ENCODE measurements around the gene TOGARAM1. TPM values are rescaled to one million over a fixed set of nuclear protein-coding genes. Genes with fewer than 3 reads are reported as not detected.

Gene TOGARAM1
- polyA plus RNA-seq (2012; rRNA removed): 2.1 and 4.1 TPM in 2 replicates
- 2.5 and 3.3 TPM in 2 replicates for polyA plus RNA-seq (2012; cell fraction: cytosol; rRNA removed)
- 3.1 and 4.7 TPM in 2 replicates for polyA plus RNA-seq (2012; cell fraction: nucleus; rRNA removed)

GRCh38 chr14:44961554-44962333 lies at the start of gene TOGARAM1, which contains the start of gene KLHL28:
Gene TOGARAM1 (plus strand): TSS chr14:44962190. CDS start chr14:44962422, 232 bp downstream.
Gene KLHL28 (minus strand): TSS chr14:44961947. CDS start chr14:44945928, 16,019 bp downstream.
- CTCF ChIA-PET: interaction anchor here (1.2 kb wide), 1 partner anchor 15 kb away, joined by 4 read pairs; no protein-coding TSS in a partner anchor
- TF ChIP-seq EZH2phosphoT487 (IDR thresholded peaks at IDR 0.05; ENCODE audit: borderline replicate concordance, low read depth): no peak
- TF ChIP-seq FOXJ3 (CRISPR knock-in tag; IDR thresholded peaks at IDR 0.05): 0 out of 2 replicates have a peak, but pooled peaks have one; percentile 29
- peak; percentile 39; the same call in 1 of the 2 replicates for TF ChIP-seq SIN3A (IDR thresholded peaks at IDR 0.05; ENCODE audit: borderline replicate concordance, low read depth, low read length)
- peak; percentile 93 for TF ChIP-seq GABPA (IDR thresholded peaks at IDR 0.05; ENCODE audit: low read depth)
- TF ChIP-seq JUND (IDR thresholded peaks at IDR 0.05): no peak
- TF ChIP-seq ELF1 (IDR thresholded peaks at IDR 0.05): peak; percentile 74
- TF ChIP-seq NRF1 (IDR thresholded peaks at IDR 0.05; ENCODE audit: low read depth, low read length): no peak
- peak; percentile 78; the same call in 1 of the 2 replicates for TF ChIP-seq YY1 (IDR thresholded peaks at IDR 0.05; ENCODE audit: low read depth)
- TF ChIP-seq SMC3 (IDR thresholded peaks at IDR 0.05; ENCODE audit: low read depth, low read length): no peak
- no peak for TF ChIP-seq CTCF (IDR thresholded peaks at IDR 0.05)
- no peak; the same call in 1 of the 2 replicates for TF ChIP-seq TCF12 (IDR thresholded peaks at IDR 0.05)
- 0 out of 2 replicates have a peak, but pooled peaks have one; percentile 40 for TF ChIP-seq GATA2 (CRISPR knock-in tag; IDR thresholded peaks at IDR 0.05)
- no peak for TF ChIP-seq IRF3 (IDR thresholded peaks at IDR 0.05; ENCODE audit: low read depth, low read length)
- no peak for TF ChIP-seq ZBTB33 (IDR thresholded peaks at IDR 0.05; ENCODE audit: borderline replicate concordance, low read depth)
- peak; percentile 34; the same call in 1 of the 2 replicates for TF ChIP-seq MXI1 (IDR thresholded peaks at IDR 0.05; ENCODE audit: low read depth, low read length)
- no peak for TF ChIP-seq PBX3 (IDR thresholded peaks at IDR 0.05)
- TF ChIP-seq FOSL2 (IDR thresholded peaks at IDR 0.05; ENCODE audit: borderline replicate concordance, low read depth): no peak
- TF ChIP-seq MAX (IDR thresholded peaks at IDR 0.05; ENCODE audit: low read depth): peak; percentile 77
- peak; percentile 85 for TF ChIP-seq POLR2AphosphoS5 (IDR thresholded peaks at IDR 0.05; ENCODE audit: low read depth, low read length)
- no peak for TF ChIP-seq MEF2A (IDR thresholded peaks at IDR 0.05; ENCODE audit: borderline replicate concordance, low read depth)
- 0 out of 2 replicates have a peak, but pooled peaks have one; percentile 4 for TF ChIP-seq NFIC (IDR thresholded peaks at IDR 0.05; ENCODE audit: borderline replicate concordance)
- TF ChIP-seq CHD2 (IDR thresholded peaks at IDR 0.05; ENCODE audit: low read length, partially characterized antibody): peak; percentile 78
- TF ChIP-seq TEAD4 (IDR thresholded peaks at IDR 0.05; ENCODE audit: borderline replicate concordance, insufficient read depth): no peak

More at GRCh38 chr14:44961554-44962333, at the start of gene TOGARAM1, which contains the start of gene KLHL28:
- Histone ChIP-seq H3K9me2 (no peaks in the 10 kb centered on the region), H3K36me3 (replicated peaks in 1 of 2; ENCODE audit: control insufficient read depth in 1 of 2, insufficient read depth in 2 of 2, low read length in 1 of 2) (no peaks in the 10 kb centered on the region), H3K27me3 (ENCODE audit: insufficient read depth) (no peaks in the 10 kb centered on the region), H3K27ac (ENCODE audit: low read depth in 2 of 2, low read length in 1 of 2) (peak within 1 kb of the TSS; percentile 86 to 90), H3K79me2 (ENCODE audit: insufficient read depth) (peaks cover 86% of the 10 kb centered on the region), H3K4me2 (peak within 1 kb of the TSS; percentile 80), H2AFZ (ENCODE audit: low read depth) (peak within 1 kb of the TSS; percentile 72; the same call in 1 of the 2 replicates), H3K9me3 (no peaks in the 10 kb centered on the region), H3K4me3 (ENCODE audit: low read depth in 2 of 2, low read length in 1 of 2) (peak within 1 kb of the TSS; percentile 73 to 84), H3F3A (replicated peaks; ENCODE audit: insufficient read depth) (peaks cover 10% of the 10 kb centered on the region), H3K4me1 (ENCODE audit: control insufficient read depth in 1 of 2, insufficient read depth in 2 of 2, low read depth in 1 of 2, low read length in 1 of 2) (no peaks in the 10 kb centered on the region; a peak in 3 of 4 replicates), H4K20me1 (ENCODE audit: insufficient read depth) (peaks cover 36% of the 10 kb centered on the region), H3K9ac (peak within 1 kb of the TSS; percentile 78)
- WGBS (ENCODE audit: low lambda C conversion rate): 2% methylated on average over 15 of the region's 37 CpGs
- DNase-seq: peak; percentile 80
- POLR2A ChIA-PET: interaction anchor here (0.5 to 1.3 kb wide), 2 partner anchors 33 to 175 kb away, joined by 3 read pairs; partner anchors contain the start of gene FANCM
